ENCODE data around the gene CPE.

DNA sequence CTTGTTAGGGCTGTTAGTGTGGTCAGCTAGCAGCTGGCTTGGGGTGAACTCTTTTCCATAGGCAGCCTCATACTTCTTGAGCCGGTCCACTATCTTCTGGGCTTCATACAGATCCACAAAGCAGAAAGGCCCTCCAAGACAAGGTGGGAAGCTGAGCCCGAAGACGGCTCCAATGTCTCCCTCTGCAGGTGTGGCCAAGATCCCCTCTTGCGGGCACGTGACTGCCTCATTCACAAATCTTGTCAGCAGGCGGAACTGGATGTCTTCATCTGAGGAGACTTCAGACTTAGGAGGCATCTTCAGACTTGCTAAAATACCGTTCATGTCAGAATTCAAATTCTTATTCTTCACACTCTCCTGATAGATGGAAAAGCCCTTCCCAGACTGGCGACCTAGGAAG, 25.3 kb downstream of the CPE start:
- TF ChIP-seq, protein P1, sequence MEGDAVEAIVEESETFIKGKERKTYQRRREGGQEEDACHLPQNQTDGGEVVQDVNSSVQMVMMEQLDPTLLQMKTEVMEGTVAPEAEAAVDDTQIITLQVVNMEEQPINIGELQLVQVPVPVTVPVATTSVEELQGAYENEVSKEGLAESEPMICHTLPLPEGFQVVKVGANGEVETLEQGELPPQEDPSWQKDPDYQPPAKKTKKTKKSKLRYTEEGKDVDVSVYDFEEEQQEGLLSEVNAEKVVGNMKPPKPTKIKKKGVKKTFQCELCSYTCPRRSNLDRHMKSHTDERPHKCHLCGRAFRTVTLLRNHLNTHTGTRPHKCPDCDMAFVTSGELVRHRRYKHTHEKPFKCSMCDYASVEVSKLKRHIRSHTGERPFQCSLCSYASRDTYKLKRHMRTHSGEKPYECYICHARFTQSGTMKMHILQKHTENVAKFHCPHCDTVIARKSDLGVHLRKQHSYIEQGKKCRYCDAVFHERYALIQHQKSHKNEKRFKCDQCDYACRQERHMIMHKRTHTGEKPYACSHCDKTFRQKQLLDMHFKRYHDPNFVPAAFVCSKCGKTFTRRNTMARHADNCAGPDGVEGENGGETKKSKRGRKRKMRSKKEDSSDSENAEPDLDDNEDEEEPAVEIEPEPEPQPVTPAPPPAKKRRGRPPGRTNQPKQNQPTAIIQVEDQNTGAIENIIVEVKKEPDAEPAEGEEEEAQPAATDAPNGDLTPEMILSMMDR (conservative IDR thresholded peaks at IDR 0.05; ENCODE audit: low read length) = no peak
- no peak for TF ChIP-seq EZH2phosphoT487 (IDR thresholded peaks at IDR 0.05; ENCODE audit: borderline replicate concordance, low read depth, low read length)
